ENCODE data around the gene KCNJ12. TPM values are rescaled to one million over a fixed set of nuclear protein-coding genes. Genes with fewer than 3 reads are reported as not detected.

Gene KCNJ12
- total and polyA plus RNA-seq, 2 donors from 2014 or later = 3.1 to 3.4 TPM

- DNase-seq (no peak), FAIRE-seq (no peak)
- H3K9me3 ChIP-seq (ENCODE audit: control insufficient read depth in 2 of 3, insufficient read depth in 1 of 3, low read length in 3 of 3) = no peaks in the 10 kb centered on the region
- intact Hi-C loops (cut with DNase I) = no loop called here
- H3K27ac ChIP-seq (ENCODE audit: low read depth in 2 of 2, low read length in 2 of 2) = no peak overlapping the region
- no peaks in the 10 kb centered on the region for H3K27me3 ChIP-seq (ENCODE audit: control insufficient read depth, insufficient read depth, low read length)
- no peaks in the 10 kb centered on the region for H3K36me3 ChIP-seq (ENCODE audit: control insufficient read depth in 2 of 3, insufficient read depth in 3 of 3, low read length in 3 of 3)
- TF ChIP-seq, protein P1, sequence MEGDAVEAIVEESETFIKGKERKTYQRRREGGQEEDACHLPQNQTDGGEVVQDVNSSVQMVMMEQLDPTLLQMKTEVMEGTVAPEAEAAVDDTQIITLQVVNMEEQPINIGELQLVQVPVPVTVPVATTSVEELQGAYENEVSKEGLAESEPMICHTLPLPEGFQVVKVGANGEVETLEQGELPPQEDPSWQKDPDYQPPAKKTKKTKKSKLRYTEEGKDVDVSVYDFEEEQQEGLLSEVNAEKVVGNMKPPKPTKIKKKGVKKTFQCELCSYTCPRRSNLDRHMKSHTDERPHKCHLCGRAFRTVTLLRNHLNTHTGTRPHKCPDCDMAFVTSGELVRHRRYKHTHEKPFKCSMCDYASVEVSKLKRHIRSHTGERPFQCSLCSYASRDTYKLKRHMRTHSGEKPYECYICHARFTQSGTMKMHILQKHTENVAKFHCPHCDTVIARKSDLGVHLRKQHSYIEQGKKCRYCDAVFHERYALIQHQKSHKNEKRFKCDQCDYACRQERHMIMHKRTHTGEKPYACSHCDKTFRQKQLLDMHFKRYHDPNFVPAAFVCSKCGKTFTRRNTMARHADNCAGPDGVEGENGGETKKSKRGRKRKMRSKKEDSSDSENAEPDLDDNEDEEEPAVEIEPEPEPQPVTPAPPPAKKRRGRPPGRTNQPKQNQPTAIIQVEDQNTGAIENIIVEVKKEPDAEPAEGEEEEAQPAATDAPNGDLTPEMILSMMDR (IDR thresholded peaks at IDR 0.05; ENCODE audit: borderline replicate concordance, extremely low read depth, insufficient read depth) = no peak
- H3K4me1 ChIP-seq (ENCODE audit: control insufficient read depth in 2 of 3, insufficient read depth in 2 of 3, low read depth in 1 of 3, low read length in 3 of 3) = no peaks in the 10 kb centered on the region
- H3K9ac ChIP-seq (ENCODE audit: low read length in 3 of 3) = no peak overlapping the region
- H3K4me3 ChIP-seq (ENCODE audit: low read length in 3 of 3) = no peak overlapping the region
These were observed 11.9 kb downstream of the KCNJ12 start for GRCh38 chr17:21388066-21388465.

DNA sequence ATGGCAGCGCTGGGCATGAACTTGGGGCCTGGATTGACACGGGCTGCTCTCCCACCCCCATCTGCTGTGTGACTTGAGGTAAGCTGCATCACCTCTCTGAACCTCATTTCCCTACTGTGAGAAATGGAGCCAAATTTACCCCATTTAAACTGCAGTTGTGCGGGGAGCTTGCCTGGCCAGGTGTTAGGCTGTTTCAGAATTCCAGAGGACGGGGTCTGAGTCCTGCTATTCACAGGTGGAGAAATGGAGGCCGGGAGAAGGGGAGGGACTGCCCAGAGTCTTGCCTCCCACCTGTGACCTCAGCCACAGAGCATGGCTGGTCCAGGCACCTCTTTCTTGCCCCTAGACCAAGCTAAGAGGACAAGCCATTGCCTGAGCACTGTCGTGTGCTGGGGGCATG is 12.8 kb downstream of the KCNJ12 start:
- FAIRE-seq = no peak
- no peaks in the 10 kb centered on the region for H3K9me3 ChIP-seq (ENCODE audit: control insufficient read depth in 2 of 3, insufficient read depth in 1 of 3, low read length in 3 of 3)
- no peak overlapping the region for H3K9ac ChIP-seq (ENCODE audit: low read length in 3 of 3)
- TF ChIP-seq, protein P1 (IDR thresholded peaks at IDR 0.05; ENCODE audit: borderline replicate concordance, extremely low read depth, insufficient read depth) = no peak
- no peak overlapping the region for H3K4me3 ChIP-seq (ENCODE audit: low read length in 3 of 3)
- DNase-seq = no peak
- H3K36me3 ChIP-seq (ENCODE audit: control insufficient read depth in 2 of 3, insufficient read depth in 3 of 3, low read length in 3 of 3) = no peaks in the 10 kb centered on the region
- H3K4me1 ChIP-seq (ENCODE audit: control insufficient read depth in 2 of 3, insufficient read depth in 2 of 3, low read depth in 1 of 3, low read length in 3 of 3) = no peaks in the 10 kb centered on the region
- H3K27me3 ChIP-seq (ENCODE audit: control insufficient read depth, insufficient read depth, low read length) = no peaks in the 10 kb centered on the region
- intact Hi-C loops (cut with DNase I) = no loop called here
- H3K27ac ChIP-seq (ENCODE audit: low read depth in 2 of 2, low read length in 2 of 2) = no peak overlapping the region

- intact Hi-C loops (cut with DNase I) = no loop called here
- no peak for DNase-seq
These were observed 13.2 kb downstream of the KCNJ12 start for GRCh38 chr17:21389394-21389793.

More at GRCh38 chr17:21389394-21389793, 13.2 kb downstream of the KCNJ12 start:
- Histone ChIP-seq H3K9me3 (ENCODE audit: control insufficient read depth in 2 of 3, insufficient read depth in 1 of 3, low read length in 3 of 3) (no peaks in the 10 kb centered on the region), H3K4me3 (ENCODE audit: low read length in 3 of 3) (no peak overlapping the region), H3K9ac (ENCODE audit: low read length in 3 of 3) (no peak overlapping the region), H3K27ac (ENCODE audit: low read depth in 2 of 2, low read length in 2 of 2) (no peak overlapping the region), H3K27me3 (ENCODE audit: control insufficient read depth, insufficient read depth, low read length) (no peaks in the 10 kb centered on the region), H3K36me3 (ENCODE audit: control insufficient read depth in 2 of 3, insufficient read depth in 3 of 3, low read length in 3 of 3) (no peaks in the 10 kb centered on the region), H3K4me1 (ENCODE audit: control insufficient read depth in 2 of 3, insufficient read depth in 2 of 3, low read depth in 1 of 3, low read length in 3 of 3) (no peaks in the 10 kb centered on the region)
- FAIRE-seq = no peak
- TF ChIP-seq, protein P1 (IDR thresholded peaks at IDR 0.05; ENCODE audit: borderline replicate concordance, extremely low read depth, insufficient read depth) = no peak

Measured in kidney (tissue), 14 donors.